Measurements from ENCODE around the gene AKT2.
"Not testable (repeated sequence)": the region's sequence is repeated elsewhere in the genome, so short reads cannot be mapped to it uniquely, and the experiment has no call there.

AKT2 gene

GRCh38 chr19:40232949-40233810 is 52.0 kb downstream of the AKT2 start:
- no peak for DNase-seq

- DNase-seq = no peak
These were observed 52.7 kb downstream of the AKT2 start for GRCh38 chr19:40232479-40232878.

GRCh38 chr19:40231544-40232424 is 53.4 kb downstream of the AKT2 start:
- no peak for DNase-seq

DNA sequence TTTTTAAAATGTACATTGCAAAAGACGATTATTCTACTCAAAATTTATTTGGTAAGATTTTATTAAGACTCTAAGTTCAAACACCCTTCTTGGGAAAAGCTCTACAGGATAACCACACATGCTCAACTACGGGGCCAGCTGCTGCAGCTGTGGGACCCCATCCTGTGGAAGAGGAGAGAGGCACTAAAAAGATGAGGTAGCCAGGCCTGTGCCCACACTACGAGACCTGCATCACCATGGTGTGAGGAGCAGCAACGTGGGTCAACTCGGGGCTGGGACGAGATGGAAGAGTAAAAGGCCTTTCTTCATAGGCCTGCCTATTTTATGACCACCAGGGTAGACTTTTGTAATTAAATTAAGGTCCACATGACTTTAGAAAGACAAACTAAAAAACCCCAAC is 54.1 kb downstream of the AKT2 start:
- DNase-seq = no peak

DNA sequence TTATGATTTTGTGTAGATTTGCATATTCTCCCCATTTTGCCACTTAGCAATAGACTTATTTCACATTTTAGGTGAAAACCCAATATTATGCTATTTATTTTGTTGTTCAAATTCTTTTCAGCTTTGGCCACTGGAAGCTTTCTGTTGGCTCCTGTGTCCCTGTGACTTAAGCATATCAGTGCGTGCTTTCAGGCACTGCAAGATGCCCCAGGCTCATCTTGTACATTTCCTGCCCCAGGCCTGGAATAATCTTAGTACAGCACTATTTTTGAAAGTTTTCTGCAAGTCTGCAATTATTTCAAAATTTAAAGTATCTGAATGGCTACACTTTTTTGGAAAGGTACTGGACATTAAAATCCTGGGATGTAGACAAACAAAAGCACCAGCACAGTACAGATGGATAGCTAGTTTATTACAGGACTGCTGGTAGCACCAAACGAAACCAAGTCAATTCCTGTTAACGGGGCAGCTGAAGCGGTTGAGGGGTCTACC is 55.2 kb downstream of the AKT2 start:
- no peak for DNase-seq

- no peak for DNase-seq
These were observed 55.7 kb downstream of the AKT2 start for GRCh38 chr19:40229484-40229883.

DNA sequence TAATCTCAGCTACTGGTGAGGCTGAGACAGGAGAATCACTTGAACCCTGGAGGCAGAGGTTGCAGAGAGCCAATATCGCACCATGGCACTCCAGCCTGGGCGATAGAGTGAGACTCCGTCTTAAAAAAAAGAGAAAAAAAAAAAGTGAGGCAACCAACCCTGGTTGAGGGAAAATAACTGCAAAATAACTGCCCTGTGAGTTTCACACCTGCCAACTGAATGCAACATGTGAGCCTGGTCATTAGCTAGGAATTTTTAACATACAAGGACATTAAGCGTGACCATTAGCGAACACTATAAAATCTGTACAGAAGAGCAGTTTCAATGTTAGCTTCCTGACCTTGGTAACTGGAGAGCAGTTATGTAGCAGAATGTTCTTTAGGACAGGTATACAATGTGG is 56.3 kb downstream of the AKT2 start:
- DNase-seq = no peak

DNA sequence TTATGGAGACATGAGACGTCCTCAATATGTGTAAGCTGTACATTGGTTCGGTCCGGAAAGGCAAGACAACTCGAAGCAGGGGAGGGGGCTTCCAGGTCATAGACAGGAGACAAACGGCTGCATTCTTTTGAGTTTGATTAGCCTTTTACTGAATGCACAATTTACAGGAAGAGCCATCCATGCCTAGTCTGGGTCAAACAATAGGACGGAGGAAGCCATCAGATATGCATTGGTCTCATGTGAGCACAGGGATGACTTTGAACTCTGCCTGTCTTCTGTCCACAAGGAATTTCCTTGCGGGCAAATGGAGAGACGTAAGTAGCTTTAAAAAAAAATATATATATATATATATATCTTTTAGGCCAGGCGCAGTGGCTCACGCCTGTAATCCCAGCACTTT is 56.8 kb downstream of the AKT2 start:
- no peak for DNase-seq

- DNase-seq = no peak
These were observed 59.5 kb downstream of the AKT2 start for GRCh38 chr19:40225440-40226305.

DNA sequence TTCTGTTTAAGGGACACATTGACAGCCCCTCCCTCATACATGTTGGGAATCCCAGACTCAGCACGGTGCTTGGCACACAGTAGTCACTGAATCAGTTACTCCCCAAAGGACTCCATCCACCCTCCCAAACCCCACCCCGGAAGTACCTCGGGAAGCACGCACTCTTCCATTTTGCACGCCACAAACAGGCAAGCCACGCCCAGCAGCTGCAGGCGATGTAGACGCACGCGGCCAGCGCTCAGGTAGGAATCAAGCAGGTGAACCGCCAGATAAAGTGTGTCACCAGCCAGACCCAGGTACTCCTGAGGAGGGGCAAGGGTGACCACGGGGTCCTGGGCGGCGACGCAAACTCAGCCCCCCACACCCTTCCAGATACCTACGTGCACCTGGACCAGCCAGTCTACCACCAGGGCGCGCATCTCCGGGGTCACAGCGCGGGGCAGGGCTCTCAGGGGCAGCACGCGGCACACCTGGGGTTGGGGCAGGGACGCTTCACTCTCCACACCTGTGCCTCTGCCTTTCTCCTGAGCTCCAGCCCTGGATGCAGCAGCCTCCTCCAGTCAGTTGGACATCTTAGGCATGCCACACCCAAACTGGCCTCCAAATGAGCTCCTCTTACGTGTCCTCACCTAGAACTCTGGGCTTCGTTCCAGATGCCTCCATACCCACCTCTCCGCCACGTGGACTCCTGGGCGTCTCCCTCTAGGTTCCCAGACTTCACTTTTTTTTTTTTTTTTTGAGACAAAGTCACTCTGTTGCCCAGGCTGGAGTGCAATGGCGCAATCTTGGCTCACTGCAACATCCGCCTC is 60.6 kb downstream of the AKT2 start:
- DNase-seq = no peak

DNA sequence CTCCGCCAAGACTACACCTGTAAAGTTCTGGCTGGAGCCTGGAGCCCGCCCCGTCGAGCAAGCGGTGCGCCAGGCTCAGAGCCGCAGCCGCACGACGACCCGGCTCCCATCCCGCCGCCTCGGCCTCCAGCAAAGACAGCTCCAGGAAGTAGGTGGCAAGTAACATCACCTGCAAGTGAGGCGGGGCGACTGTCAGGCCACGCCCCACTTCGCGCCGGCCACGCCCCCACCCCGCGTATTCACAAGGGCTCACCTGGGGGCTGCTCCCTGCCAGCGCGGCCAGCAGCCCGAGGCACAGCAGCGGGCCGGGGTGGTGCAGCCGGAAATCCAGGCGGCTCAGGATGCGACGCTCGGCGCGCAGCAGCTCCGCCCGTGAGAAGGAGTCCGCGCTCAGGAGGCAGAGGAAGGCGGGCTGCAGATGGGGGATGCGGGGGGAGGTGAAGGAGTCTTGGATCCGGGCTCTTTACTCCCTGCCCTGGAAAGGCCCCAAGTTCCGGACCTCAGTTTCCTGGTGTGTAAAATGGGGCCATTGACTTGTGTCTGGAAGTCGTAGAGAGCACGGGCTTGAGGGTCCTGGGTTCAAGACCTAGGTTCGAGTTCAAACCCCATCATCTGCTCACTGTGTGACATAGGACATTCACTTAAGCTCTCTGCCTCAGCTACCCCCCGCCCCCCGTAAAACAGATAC is 61.9 kb downstream of the AKT2 start:
- no peak for DNase-seq

GRCh38 chr19:40221858-40222619 is 63.1 kb downstream of the AKT2 start:
- DNase-seq = peak; percentile 72

DNA sequence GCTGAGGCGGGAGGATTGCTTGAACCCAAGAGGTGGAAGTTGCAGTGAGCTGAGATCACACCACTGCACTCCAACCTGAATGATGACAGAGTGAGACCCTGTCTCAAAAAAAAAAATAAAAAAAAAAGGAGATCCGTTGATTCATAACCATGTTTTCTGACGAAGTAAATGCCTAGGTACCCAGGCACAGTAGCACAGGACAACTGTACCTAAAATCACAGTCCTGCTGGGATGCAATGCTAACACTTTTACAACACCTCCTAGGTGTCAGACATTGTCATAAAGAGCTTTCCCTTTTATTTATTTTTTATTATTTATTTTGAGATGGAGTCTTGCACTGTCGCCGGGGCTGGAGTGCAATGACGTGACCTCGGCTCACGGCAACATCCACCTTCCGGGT is 64.5 kb downstream of the AKT2 start:
- no peak for DNase-seq

GRCh38 chr19:40219721-40220276 is 65.3 kb downstream of the AKT2 start:
- DNase-seq = peak; percentile 43

- not testable (repeated sequence) for DNase-seq
These were observed 66.1 kb downstream of the AKT2 start for GRCh38 chr19:40219029-40219428.

GRCh38 chr19:40217934-40218890 is 66.9 kb downstream of the AKT2 start, which contains the start of gene TTC9B:
TTC9B (minus strand) TSS chr19:40218384; CDS start chr19:40218381, 3 bp downstream.
- DNase-seq = peak; percentile 8

GRCh38 chr19:40217027-40217810 is 67.9 kb downstream of the AKT2 start:
- DNase-seq = peak; percentile 56

DNA sequence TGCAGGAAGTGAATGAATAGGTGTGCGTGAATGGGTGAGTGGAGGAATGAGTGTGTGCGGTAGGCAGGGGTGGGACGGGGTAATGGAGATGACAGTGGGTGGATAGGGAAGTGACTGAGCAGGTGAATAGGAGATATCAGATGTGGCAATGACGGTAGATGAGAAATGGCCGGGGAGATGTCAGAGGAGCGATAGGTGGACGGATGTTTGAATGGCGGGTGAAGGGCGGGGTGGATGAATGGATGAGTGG is 68.4 kb downstream of the AKT2 start:
- no peak for DNase-seq
